ENCODE data around the gene CMC2.

DNA sequence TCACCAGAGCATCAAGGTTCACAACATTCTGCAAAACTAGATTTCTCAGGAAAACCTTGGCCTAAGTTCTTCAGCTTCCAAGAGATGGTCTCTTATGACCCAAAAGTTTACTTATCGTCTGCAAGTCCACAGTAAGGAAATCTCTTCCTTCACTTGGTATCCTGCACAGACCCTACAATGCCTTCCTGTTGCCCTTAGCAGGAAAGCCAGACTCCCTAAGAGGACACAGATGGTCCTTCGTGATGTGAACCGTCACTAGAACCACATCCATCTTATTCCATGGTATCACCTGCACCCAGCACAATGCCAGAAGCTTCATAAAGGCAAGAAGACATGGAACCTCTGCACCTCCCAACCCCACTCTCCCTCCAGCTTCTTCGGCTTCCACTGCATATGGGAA lies 34.1 kb downstream of the CMC2 start:
- TF ChIP-seq POLR2A (IDR thresholded peaks at IDR 0.05; ENCODE audit: low read depth, low read length) (no peak), POLR2AphosphoS5 (IDR thresholded peaks at IDR 0.05; ENCODE audit: low read depth, low read length) (no peak)
